Left lung (tissue), 10 donors: ENCODE results near the gene ULK1. TPM values are rescaled to one million over a fixed set of nuclear protein-coding genes. Genes with fewer than 3 reads are reported as not detected.
A peak's percentile ranks its signal among the peaks of the same experiment; 100 is the strongest.

Experiments
- ATAC-seq: fragments of 200-7000 bp; cut with Tn5 transposase; one replicate; pipeline ENCODE4 v1.9.1; 2020; ENCODE audit warnings: moderate library complexity
- DNase-seq, 4 donors: peaks; one replicate each; pipeline ENCODE4 v3.0.0-alpha.2; 2013 to 2020
- H3K27ac ChIP-seq, 2 donors: fragments of 200-600 bp; sonication (generic) in 1 of 2; one replicate each; pipeline versions ENCODE4 v1.5.0 to v1.8.0; 2020 to 2021
- H3K27me3 ChIP-seq, 2 donors: fragments of 200-600 bp; sonication (generic) in 1 of 2; one replicate each; pipeline versions ENCODE4 v1.5.0 to v1.8.0; 2020 to 2021
- H3K36me3 ChIP-seq, 2 donors: fragments of 200-600 bp; sonication (generic) in 1 of 2; one replicate each; pipeline versions ENCODE4 v1.5.0 to v1.8.0; 2020 to 2021
- H3K4me1 ChIP-seq, 2 donors: fragments of 200-600 bp; one replicate each; pipeline ENCODE4 v1.8.0; 2021
- H3K4me3 ChIP-seq, 2 donors: fragments of 200-600 bp; sonication (generic) in 1 of 2; one replicate each; pipeline versions ENCODE4 v1.5.0 to v1.8.0; 2020 to 2021; ENCODE audit warnings: mild to moderate bottlenecking in 1 of 2
- H3K9me3 ChIP-seq, 2 donors: fragments of 200-600 bp; sonication (generic) in 1 of 2; one replicate each; pipeline versions ENCODE4 v1.5.0 to v1.8.0; 2020 to 2021
- intact Hi-C, 2 donors: fragments of 100-400 bp; cut with DNase I; formaldehyde crosslinking; loops; one replicate each; pipeline versions ENCODE4 v1.11.2 to v1.14.2; 2022
- polyA plus RNA-seq, 6 donors: library from polyadenylated mRNA; unstranded; fragments of 120-200 nt; gene quantifications; one replicate each; pipeline ENCODE4 v1.2.1, GENCODE V29; 2013; ENCODE audit not compliant: insufficient read length in 6 of 6
- total RNA-seq, 2 donors: library from RNA; stranded (reverse); fragmentation: NEBNext Ultra II Directional; extraction: Animal tissue kit (Norgen Biotek cat#: 25700); gene quantifications; one replicate each; pipeline ENCODE4 v1.2.1, GENCODE V29; 2021
- TF ChIP-seq, protein P1 (sequence below), 2 donors: fragments of 200-600 bp; sonication (generic) in 1 of 2; IDR thresholded peaks; one replicate each; pipeline versions ENCODE4 v1.5.0 to v1.8.0; 2021; ENCODE audit warnings: antibody characterized with exemption in 2 of 2
- donor health status: DM: no; HTN: yes; CAD: no.
- donor health status: DM: no; HTN: no; CAD: no.

The ULK1 gene
- total and polyA plus RNA-seq, 8 donors: 21.6 to 38.7 (median 28.9) TPM

DNA sequence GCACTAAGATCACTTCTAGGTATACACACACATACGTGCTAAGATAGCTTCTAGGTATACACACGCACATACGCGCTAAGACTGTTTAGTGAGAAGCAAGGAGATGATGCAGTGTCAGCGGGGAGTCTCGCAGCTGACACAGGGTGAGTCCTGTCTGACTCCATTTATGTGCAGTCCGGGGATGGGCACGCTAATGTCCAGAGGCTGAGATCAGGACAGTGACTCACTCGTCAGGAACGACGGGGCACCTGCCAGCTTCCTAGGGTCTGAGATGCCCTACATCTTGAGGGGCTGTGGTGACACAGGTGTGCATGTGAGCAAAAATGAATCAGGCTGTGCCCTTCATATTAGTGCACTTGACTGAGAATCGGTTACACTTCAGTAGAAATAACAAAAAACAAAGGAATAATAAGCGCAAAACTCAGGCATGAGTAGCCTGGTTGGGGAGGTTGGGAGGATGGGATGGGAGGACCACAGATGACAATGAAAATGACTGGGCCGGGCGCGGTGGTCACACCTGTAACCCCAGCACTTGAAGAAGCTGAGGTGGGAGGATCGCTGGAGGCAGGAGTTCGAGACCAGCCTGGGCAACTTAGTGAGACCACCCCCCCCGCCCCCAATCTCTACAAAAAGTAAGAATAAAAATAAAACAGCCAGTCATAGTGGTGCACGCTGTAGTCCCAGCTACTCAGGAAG, 29.1 kb upstream of the ULK1 start:
- ATAC-seq: no peak

DNA sequence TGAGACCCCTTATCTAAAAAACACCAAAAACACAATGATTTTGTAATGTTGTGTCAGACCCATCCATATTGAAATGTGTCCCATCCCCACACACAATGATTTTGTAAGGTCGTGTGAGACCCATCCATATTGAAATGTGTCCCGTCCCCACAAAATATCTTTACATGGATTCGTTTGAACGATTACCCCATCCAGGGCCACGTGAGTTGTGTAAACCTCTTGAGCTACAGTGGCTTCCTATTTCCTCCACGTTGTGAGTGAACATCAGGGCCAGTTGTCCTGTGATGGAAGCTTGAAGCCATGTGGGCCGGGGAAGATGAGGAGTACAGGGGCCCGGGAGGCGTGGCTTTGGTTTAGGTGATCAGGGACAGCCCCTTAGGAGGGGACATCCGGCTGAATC, 27.0 kb upstream of the ULK1 start:
- Histone ChIP-seq H3K4me3 (no peak overlapping the region), H3K27ac (no peak overlapping the region), H3K27me3 (peaks cover 0 to 12% of the 10 kb centered on the region in 2 donors), H3K4me1 (peaks cover 0 to 16% of the 10 kb centered on the region in 2 donors), H3K9me3 (no peaks in the 10 kb centered on the region), H3K36me3 (no peaks in the 10 kb centered on the region)
- TF ChIP-seq, protein P1, sequence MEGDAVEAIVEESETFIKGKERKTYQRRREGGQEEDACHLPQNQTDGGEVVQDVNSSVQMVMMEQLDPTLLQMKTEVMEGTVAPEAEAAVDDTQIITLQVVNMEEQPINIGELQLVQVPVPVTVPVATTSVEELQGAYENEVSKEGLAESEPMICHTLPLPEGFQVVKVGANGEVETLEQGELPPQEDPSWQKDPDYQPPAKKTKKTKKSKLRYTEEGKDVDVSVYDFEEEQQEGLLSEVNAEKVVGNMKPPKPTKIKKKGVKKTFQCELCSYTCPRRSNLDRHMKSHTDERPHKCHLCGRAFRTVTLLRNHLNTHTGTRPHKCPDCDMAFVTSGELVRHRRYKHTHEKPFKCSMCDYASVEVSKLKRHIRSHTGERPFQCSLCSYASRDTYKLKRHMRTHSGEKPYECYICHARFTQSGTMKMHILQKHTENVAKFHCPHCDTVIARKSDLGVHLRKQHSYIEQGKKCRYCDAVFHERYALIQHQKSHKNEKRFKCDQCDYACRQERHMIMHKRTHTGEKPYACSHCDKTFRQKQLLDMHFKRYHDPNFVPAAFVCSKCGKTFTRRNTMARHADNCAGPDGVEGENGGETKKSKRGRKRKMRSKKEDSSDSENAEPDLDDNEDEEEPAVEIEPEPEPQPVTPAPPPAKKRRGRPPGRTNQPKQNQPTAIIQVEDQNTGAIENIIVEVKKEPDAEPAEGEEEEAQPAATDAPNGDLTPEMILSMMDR (IDR thresholded peaks at IDR 0.05): no peak
- intact Hi-C loops: no loop called here
- DNase-seq (no peak), ATAC-seq (no peak)

More for the DNA sequence above, 29.1 kb upstream of the ULK1 start:
- H3K9me3 ChIP-seq: no peaks in the 10 kb centered on the region
- intact Hi-C loops: no loop called here
- peaks cover 0 to 13% of the 10 kb centered on the region in 2 donors for H3K27me3 ChIP-seq
- DNase-seq: peak in 1 of 4 donors; percentile 50
- H3K27ac ChIP-seq: no peak overlapping the region
- TF ChIP-seq, protein P1 (IDR thresholded peaks at IDR 0.05): no peak
- no peaks in the 10 kb centered on the region for H3K36me3 ChIP-seq
- peaks cover 5 to 23% of the 10 kb centered on the region in 2 donors for H3K4me1 ChIP-seq
- H3K4me3 ChIP-seq: no peak overlapping the region

- no peak for ATAC-seq
- intact Hi-C loops: no loop called here
- Histone ChIP-seq H3K9me3 (no peaks in the 10 kb centered on the region), H3K4me1 (peaks cover 0 to 17% of the 10 kb centered on the region in 2 donors), H3K36me3 (no peaks in the 10 kb centered on the region), H3K4me3 (no peak overlapping the region), H3K27me3 (peaks cover 0 to 5% of the 10 kb centered on the region in 2 donors), H3K27ac (no peak overlapping the region)
- TF ChIP-seq, protein P1 (IDR thresholded peaks at IDR 0.05): no peak
- no peak for DNase-seq
These were observed 26.3 kb upstream of the ULK1 start for GRCh38 chr12:131867891-131868675.

GRCh38 chr12:131869871-131870418, 24.5 kb upstream of the ULK1 start:
- peaks cover 0 to 23% of the 10 kb centered on the region in 2 donors for H3K4me1 ChIP-seq
- intact Hi-C loops: no loop called here
- no peak for DNase-seq

More at GRCh38 chr12:131869871-131870418, 24.5 kb upstream of the ULK1 start:
- Histone ChIP-seq H3K27ac (no peak overlapping the region), H3K4me3 (no peak overlapping the region), H3K9me3 (no peaks in the 10 kb centered on the region), H3K36me3 (no peaks in the 10 kb centered on the region), H3K27me3 (no peaks in the 10 kb centered on the region)
- ATAC-seq: no peak
- TF ChIP-seq, protein P1 (IDR thresholded peaks at IDR 0.05): no peak
